Cardiac muscle cell (in vitro differentiated cells and primary cell): ENCODE measurements around the gene ZNF407. TPM values are rescaled to one million over a fixed set of nuclear protein-coding genes. Genes with fewer than 3 reads are reported as not detected.

ENCODE experiments used
- DNase-seq, 2 donors: peaks; one replicate each; pipeline versions ENCODE4 v3.0.0 to v3.0.0-alpha.2; 2010 to 2017; ENCODE audit warnings: low read depth in 1 of 2, low spot score in 1 of 2
- H3K27ac ChIP-seq: fragments of 200-600 bp; sonication (generic); 2 replicates; pipeline ENCODE4 v1.5.1; 2016
- H3K27me3 ChIP-seq: fragments of 200-600 bp; sonication (generic); 2 replicates; pipeline ENCODE4 v1.6.0; 2016; ENCODE audit warnings: control low read depth
- H3K36me3 ChIP-seq: fragments of 200-600 bp; sonication (generic); 2 replicates; pipeline ENCODE4 v1.5.1; 2016; ENCODE audit warnings: control low read depth
- H3K4me1 ChIP-seq: fragments of 200-600 bp; sonication (generic); 2 replicates; pipeline ENCODE4 v1.8.1; 2017; ENCODE audit warnings: low read depth, mild to moderate bottlenecking, mixed run types
- H3K4me3 ChIP-seq: fragments of 200-600 bp; sonication (generic); 2 replicates; pipeline ENCODE4 v1.5.1; 2016; ENCODE audit warnings: mild to moderate bottlenecking
- H3K9me3 ChIP-seq: fragments of 200-600 bp; sonication (generic); 2 replicates; pipeline ENCODE4 v1.5.1; 2017; ENCODE audit warnings: low read depth, mild to moderate bottlenecking, control low read depth
- polyA plus RNA-seq: library from polyadenylated mRNA; unstranded; fragments of >200 nt; fragmentation: Nextera tagmentation; extraction: Ambion mirVana; gene quantifications from 2 replicates; pipeline ENCODE4 v1.2.1, GENCODE V29; 2016
- total RNA-seq: library from RNA; depleted of rRNA; stranded (reverse); fragments of >200 nt; gene quantifications from 2 replicates; pipeline ENCODE4 v1.2.3, GENCODE V29; 2016
- TF ChIP-seq, protein P1 (sequence below): IDR thresholded peaks from 2 replicates; pipeline ENCODE4 v1.5.1; 2012; ENCODE audit warnings: low read depth, mild to moderate bottlenecking, low read length

ZNF407 gene
- total and polyA plus RNA-seq, 2 experiments from 2014 or later, result 4.6 to 8.0 TPM

DNA sequence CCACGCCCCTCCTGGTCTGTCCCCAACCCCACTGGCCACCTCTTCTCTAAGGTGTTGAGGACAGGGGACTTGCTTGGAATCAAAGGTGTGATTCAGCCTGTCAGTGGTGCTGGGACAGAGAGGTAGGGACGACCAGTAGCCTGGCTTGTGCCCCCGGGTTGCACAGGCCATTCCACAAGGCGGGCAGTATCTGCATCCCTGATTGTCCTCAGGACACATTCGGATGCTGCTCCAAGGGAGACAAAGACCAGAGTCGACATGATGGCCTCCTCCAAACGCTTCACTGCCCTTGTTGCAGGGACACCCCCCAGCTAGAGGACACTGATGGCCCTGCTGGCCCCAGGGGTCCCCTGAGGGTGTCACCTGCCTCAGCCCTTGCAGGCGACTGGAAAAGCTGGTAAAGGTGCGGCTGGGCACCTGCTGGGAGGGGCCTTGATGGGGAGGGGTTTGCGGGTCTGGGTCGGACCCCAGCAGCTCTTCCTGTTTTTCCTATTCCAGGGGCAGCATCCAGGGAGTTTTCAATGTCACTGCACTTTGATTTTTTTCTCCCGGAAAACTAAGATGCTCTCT, 513.3 kb downstream of the ZNF407 start:
- Histone ChIP-seq H3K4me3 (no peak overlapping the region), H3K36me3 (no peaks in the 10 kb centered on the region), H3K27ac (no peak overlapping the region), H3K4me1 (peaks cover 2% of the 10 kb centered on the region), H3K9me3 (no peaks in the 10 kb centered on the region), H3K27me3 (no peaks in the 10 kb centered on the region)
- TF ChIP-seq, protein P1, sequence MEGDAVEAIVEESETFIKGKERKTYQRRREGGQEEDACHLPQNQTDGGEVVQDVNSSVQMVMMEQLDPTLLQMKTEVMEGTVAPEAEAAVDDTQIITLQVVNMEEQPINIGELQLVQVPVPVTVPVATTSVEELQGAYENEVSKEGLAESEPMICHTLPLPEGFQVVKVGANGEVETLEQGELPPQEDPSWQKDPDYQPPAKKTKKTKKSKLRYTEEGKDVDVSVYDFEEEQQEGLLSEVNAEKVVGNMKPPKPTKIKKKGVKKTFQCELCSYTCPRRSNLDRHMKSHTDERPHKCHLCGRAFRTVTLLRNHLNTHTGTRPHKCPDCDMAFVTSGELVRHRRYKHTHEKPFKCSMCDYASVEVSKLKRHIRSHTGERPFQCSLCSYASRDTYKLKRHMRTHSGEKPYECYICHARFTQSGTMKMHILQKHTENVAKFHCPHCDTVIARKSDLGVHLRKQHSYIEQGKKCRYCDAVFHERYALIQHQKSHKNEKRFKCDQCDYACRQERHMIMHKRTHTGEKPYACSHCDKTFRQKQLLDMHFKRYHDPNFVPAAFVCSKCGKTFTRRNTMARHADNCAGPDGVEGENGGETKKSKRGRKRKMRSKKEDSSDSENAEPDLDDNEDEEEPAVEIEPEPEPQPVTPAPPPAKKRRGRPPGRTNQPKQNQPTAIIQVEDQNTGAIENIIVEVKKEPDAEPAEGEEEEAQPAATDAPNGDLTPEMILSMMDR, result no peak
- no peak for DNase-seq

DNA sequence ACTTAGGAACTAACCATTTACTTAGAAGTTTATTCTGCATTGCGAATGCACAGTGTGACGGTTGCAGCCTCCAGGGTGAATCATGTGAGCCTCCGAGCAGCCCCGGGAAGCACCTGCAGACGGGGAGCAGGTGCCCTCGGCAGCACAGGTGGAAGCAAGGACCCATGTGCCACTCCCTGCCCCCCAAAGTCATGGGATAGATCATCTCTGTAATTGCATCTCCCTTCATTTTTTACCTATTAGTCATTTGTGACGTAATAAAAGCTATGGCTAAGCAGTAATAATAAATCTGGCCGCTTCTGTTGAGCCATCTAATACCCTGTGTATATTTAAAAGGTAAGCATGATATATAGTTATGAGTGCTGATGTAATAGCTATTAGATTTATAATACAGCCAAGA, 514.1 kb downstream of the ZNF407 start:
- Histone ChIP-seq H3K27ac (no peak overlapping the region), H3K9me3 (no peaks in the 10 kb centered on the region), H3K4me1 (peaks cover 2% of the 10 kb centered on the region), H3K36me3 (no peaks in the 10 kb centered on the region), H3K27me3 (no peaks in the 10 kb centered on the region), H3K4me3 (no peak overlapping the region)
- DNase-seq, result no peak
- TF ChIP-seq, protein P1, result no peak

DNA sequence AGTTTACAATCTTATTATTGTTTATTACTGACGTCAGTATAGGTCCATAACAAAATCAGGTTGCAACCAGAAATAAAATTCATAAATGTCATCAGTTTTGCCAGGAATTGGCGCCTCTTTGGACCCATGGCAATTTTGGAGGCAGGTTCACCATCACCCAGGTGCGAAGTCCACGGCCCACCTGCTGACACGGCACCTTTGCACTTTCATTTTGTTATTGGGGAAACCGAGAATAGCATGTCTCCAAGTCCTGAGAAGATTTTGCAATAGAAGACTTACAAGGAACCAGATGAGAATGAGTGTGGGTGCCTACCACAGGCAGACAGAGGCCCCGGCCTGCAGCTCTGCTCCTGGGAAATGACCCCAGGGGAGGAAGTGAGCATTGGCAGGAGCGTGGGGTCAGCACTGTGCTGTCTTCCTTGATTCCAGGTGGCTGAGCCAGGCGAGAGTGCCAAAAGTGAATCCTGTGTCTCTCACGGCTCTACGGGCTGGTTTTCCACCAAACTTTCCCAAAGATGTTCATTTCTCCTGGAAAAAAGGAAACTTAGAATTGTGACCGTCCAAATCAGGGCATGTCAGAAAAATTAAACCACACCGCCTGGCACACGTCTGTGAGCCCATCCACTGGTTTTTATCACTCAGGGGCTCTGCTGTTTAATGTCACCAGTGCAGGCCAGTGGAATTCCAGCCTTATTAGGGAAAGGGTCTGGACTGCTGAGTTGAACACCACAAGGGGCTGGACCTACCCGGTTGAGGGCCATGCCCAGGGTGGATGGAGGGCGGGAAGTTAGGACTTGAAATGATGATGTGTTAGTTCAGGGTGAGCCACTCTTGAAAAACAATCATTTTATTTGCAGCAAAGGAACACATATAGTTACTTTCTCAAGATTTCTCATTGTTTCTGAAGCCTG, 514.8 kb downstream of the ZNF407 start:
- peak in 1 of 2 donors; percentile 43 for DNase-seq
- Histone ChIP-seq H3K4me1 (peaks cover 2% of the 10 kb centered on the region), H3K4me3 (no peak overlapping the region), H3K36me3 (no peaks in the 10 kb centered on the region), H3K27ac (peak overlapping the region; percentile 70), H3K9me3 (no peaks in the 10 kb centered on the region), H3K27me3 (no peaks in the 10 kb centered on the region)
- TF ChIP-seq, protein P1, result no peak

DNA sequence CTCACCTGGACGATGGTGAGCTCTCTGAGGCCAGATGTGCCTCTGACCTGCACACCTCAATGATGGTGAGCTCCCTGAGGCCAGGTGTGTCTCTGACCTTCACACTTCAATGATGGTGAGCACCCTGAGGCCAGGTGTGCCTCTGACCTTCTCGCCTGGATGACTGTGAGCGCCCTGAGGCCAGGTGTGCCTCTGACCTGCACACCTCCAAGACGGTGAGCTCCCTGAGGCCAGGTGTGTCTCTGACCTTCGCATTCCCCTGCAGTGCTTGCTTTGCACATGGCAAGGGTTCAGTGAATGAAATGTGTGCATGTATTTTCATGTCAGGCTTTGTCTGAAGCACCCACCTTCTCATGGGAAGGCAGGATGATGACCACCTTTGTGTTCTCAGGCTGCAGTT, 515.8 kb downstream of the ZNF407 start:
- Histone ChIP-seq H3K27me3 (no peaks in the 10 kb centered on the region), H3K36me3 (no peaks in the 10 kb centered on the region), H3K27ac (no peak overlapping the region), H3K4me1 (peaks cover 2% of the 10 kb centered on the region), H3K4me3 (no peak overlapping the region), H3K9me3 (no peaks in the 10 kb centered on the region)
- TF ChIP-seq, protein P1, result no peak
- no peak for DNase-seq

DNA sequence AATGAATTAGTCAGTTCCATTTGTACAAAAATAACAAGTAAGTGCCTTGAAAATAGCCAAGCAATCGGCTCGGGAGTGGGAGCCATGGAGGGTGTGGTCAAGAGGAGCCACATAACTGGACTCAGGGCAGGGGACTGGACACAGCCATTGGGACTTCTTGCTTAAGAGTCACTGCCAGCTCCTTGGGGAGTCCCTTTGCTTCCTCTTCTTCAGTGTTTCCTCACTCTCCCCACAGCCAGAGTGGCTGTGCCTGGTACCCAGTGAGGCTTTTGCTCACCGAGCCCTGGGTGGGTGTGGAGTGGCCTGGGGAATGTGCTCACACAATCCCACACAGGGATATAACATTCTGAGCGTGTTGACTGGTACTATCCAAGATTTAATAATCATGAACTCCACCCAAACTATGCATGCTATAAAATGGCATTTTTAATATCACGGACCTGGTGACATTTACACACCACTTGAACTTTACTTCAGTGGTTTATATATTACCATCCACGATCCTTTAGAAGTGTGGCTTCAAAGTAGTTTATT, 516.6 kb downstream of the ZNF407 start:
- Histone ChIP-seq H3K9me3 (no peaks in the 10 kb centered on the region), H3K4me3 (no peak overlapping the region), H3K27ac (no peak overlapping the region), H3K36me3 (no peaks in the 10 kb centered on the region), H3K4me1 (peaks cover 2% of the 10 kb centered on the region), H3K27me3 (no peaks in the 10 kb centered on the region)
- TF ChIP-seq, protein P1, result no peak
- no peak for DNase-seq

Other genes with a start within 250 kb of the ZNF407 start
- not detected in 2 replicates for gene DIPK1C, start 140.6 kb upstream of the ZNF407 start, total RNA-seq
- not detected in 2 replicates for gene DIPK1C, start 140.6 kb upstream of the ZNF407 start, polyA plus RNA-seq
- 78.4 and 79.2 TPM in 2 replicates for gene CNDP2, start 101.5 kb upstream of the ZNF407 start, total RNA-seq
- gene CNDP2, start 101.5 kb upstream of the ZNF407 start, polyA plus RNA-seq, result 74.8 and 114 TPM in 2 replicates
- gene CNDP1, start 63.4 kb upstream of the ZNF407 start, total RNA-seq, result 1.6 TPM in 1 of 2 replicates, not detected in the other
- 0.55 TPM in 1 of 2 replicates, not detected in the other for gene CNDP1, start 63.4 kb upstream of the ZNF407 start, polyA plus RNA-seq